ENCODE results near the gene NOSIP. TPM values are rescaled to one million over a fixed set of nuclear protein-coding genes. Genes with fewer than 3 reads are reported as not detected.
A peak's percentile ranks its signal among the peaks of the same experiment; 100 is the strongest.

Gene NOSIP
- total RNA-seq, 1 experiment from 2014 or later, result 57.9 TPM

DNA sequence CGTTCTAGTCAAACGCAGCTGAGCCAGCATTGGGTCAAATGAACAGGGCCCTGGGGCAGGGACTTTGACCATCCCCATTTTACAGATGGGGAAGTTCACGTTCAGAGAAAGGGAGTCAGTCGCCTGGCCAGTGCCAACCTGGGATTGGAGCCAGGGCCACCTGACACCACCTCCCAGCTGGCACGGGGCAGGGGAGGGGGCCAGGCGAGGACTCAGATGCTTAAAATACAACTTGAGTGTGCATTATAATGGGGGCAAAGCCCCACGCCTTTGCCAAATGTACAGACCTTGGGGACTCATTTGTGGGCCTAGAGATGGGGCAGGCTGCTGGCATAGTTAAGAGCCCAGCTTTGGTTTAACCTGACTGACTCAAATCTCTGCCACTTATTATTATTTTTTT is 25.2 kb upstream of the NOSIP start:
- Mint-ChIP-seq H3K36me3 (ENCODE audit: insufficient read depth, unreplicated experiment) (peaks cover 80% of the 10 kb centered on the region), H3K27ac (ENCODE audit: low read depth, unreplicated experiment) (no peak overlapping the region), H3K9me3 (ENCODE audit: unreplicated experiment) (no peaks in the 10 kb centered on the region), H3K4me1 (ENCODE audit: insufficient read depth, unreplicated experiment) (no peaks in the 10 kb centered on the region), H3K27me3 (ENCODE audit: insufficient read depth, unreplicated experiment) (no peaks in the 10 kb centered on the region), H3K4me3 (ENCODE audit: unreplicated experiment) (no peak overlapping the region)
- POLR2A ChIA-PET, result interaction anchor here (0.6 to 1.0 kb wide), 3 partner anchors 9 to 25 kb away, joined by 3 to 4 read pairs (median 4); partner anchors contain the start of gene PRRG2
- no peak for DNase-seq (ENCODE audit: unreplicated experiment)
- CTCF ChIA-PET, result interaction anchor here (1.8 kb wide), 1 partner anchor 35 kb away, joined by 7 read pairs; no protein-coding TSS in a partner anchor
- intact Hi-C loops (cut with micrococcal nuclease), result no loop called here
- no TSS peak for BruUV-seq (replicated peaks)
- TF ChIP-seq, protein P1, sequence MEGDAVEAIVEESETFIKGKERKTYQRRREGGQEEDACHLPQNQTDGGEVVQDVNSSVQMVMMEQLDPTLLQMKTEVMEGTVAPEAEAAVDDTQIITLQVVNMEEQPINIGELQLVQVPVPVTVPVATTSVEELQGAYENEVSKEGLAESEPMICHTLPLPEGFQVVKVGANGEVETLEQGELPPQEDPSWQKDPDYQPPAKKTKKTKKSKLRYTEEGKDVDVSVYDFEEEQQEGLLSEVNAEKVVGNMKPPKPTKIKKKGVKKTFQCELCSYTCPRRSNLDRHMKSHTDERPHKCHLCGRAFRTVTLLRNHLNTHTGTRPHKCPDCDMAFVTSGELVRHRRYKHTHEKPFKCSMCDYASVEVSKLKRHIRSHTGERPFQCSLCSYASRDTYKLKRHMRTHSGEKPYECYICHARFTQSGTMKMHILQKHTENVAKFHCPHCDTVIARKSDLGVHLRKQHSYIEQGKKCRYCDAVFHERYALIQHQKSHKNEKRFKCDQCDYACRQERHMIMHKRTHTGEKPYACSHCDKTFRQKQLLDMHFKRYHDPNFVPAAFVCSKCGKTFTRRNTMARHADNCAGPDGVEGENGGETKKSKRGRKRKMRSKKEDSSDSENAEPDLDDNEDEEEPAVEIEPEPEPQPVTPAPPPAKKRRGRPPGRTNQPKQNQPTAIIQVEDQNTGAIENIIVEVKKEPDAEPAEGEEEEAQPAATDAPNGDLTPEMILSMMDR (IDR thresholded peaks at IDR 0.05; ENCODE audit: unreplicated experiment), result no peak

DNA sequence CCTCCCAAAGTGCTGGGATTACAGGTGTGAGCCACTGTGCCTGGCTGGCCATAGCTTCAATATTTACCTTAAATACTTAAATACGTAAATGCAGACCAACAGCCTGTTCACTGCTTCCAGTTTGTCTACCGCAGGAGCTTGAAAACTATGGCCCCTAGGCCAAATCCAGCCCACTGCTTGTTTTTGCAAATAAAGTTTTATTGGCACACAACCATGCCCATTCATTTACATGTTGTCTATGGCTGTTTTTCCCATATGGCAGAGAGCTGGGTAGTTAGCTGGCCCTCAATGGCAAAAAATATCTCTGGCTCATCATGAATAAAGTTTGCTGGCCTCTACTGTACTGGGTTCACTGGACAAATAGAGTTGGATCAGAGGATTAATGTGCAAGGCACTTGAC is 22.4 kb upstream of the NOSIP start:
- Mint-ChIP-seq H3K9me3 (ENCODE audit: unreplicated experiment) (no peaks in the 10 kb centered on the region), H3K4me1 (ENCODE audit: insufficient read depth, unreplicated experiment) (no peaks in the 10 kb centered on the region), H3K4me3 (ENCODE audit: unreplicated experiment) (no peak overlapping the region), H3K27me3 (ENCODE audit: insufficient read depth, unreplicated experiment) (no peaks in the 10 kb centered on the region), H3K36me3 (ENCODE audit: insufficient read depth, unreplicated experiment) (peaks cover 86% of the 10 kb centered on the region), H3K27ac (ENCODE audit: low read depth, unreplicated experiment) (no peak overlapping the region)
- no TSS peak for BruUV-seq (replicated peaks)
- DNase-seq (ENCODE audit: unreplicated experiment), result no peak
- CTCF ChIA-PET, result interaction anchor here (0.7 to 1.4 kb wide), 2 partner anchors 33 to 42 kb away, joined by 3 to 5 read pairs; no protein-coding TSS in a partner anchor
- TF ChIP-seq, protein P1 (IDR thresholded peaks at IDR 0.05; ENCODE audit: unreplicated experiment), result no peak
- intact Hi-C loops (cut with micrococcal nuclease), result no loop called here
- POLR2A ChIA-PET, result interaction anchor here (0.7 to 1.1 kb wide), 3 partner anchors 9 to 11 kb away, joined by 3 read pairs; no protein-coding TSS in a partner anchor

DNA sequence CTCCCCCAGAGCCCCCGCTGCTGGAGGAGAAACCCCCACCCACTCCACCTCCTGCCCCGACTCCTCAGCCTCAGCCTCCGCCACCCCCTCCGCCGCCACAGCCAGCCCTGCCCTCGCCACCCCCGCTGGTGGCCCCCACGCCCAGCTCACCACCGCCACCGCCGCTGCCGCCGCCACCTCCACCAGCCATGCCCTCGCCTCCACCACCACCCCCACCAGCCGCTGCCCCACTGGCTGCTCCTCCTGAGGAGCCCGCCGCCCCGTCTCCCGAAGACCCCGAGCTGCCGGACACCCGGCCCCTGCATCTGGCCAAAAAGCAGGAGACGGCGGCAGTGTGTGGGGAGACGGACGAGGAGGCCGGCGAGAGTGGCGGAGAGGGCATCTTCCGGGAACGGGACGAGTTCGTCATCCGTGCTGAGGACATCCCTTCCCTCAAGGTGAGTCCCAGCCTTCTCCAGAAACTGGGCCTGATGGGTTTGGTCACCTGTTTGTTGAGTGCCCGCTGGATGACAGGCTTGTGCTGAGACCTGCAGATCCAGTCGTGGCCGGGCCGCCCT is 21.2 kb upstream of the NOSIP start:
- BruUV-seq (replicated peaks), result no TSS peak
- no peaks in the 10 kb centered on the region for H3K27me3 Mint-ChIP-seq (ENCODE audit: insufficient read depth, unreplicated experiment)
- no peaks in the 10 kb centered on the region for H3K9me3 Mint-ChIP-seq (ENCODE audit: unreplicated experiment)
- H3K27ac Mint-ChIP-seq (ENCODE audit: low read depth, unreplicated experiment), result no peak overlapping the region
- intact Hi-C loops (cut with micrococcal nuclease), result no loop called here
- DNase-seq (ENCODE audit: unreplicated experiment), result no peak
- CTCF ChIA-PET, result interaction anchor here (1.4 kb wide), 1 partner anchor 32 kb away, joined by 5 read pairs; no protein-coding TSS in a partner anchor
- no peak overlapping the region for H3K4me3 Mint-ChIP-seq (ENCODE audit: unreplicated experiment)
- TF ChIP-seq, protein P1 (IDR thresholded peaks at IDR 0.05; ENCODE audit: unreplicated experiment), result no peak
- peaks cover 76% of the 10 kb centered on the region for H3K36me3 Mint-ChIP-seq (ENCODE audit: insufficient read depth, unreplicated experiment)
- no peaks in the 10 kb centered on the region for H3K4me1 Mint-ChIP-seq (ENCODE audit: insufficient read depth, unreplicated experiment)
- POLR2A ChIA-PET, result interaction anchor here (0.5 to 1.1 kb wide), 3 partner anchors 8 to 729 kb away, joined by 3 read pairs; partner anchors contain the start of gene PPP1R15A

DNA sequence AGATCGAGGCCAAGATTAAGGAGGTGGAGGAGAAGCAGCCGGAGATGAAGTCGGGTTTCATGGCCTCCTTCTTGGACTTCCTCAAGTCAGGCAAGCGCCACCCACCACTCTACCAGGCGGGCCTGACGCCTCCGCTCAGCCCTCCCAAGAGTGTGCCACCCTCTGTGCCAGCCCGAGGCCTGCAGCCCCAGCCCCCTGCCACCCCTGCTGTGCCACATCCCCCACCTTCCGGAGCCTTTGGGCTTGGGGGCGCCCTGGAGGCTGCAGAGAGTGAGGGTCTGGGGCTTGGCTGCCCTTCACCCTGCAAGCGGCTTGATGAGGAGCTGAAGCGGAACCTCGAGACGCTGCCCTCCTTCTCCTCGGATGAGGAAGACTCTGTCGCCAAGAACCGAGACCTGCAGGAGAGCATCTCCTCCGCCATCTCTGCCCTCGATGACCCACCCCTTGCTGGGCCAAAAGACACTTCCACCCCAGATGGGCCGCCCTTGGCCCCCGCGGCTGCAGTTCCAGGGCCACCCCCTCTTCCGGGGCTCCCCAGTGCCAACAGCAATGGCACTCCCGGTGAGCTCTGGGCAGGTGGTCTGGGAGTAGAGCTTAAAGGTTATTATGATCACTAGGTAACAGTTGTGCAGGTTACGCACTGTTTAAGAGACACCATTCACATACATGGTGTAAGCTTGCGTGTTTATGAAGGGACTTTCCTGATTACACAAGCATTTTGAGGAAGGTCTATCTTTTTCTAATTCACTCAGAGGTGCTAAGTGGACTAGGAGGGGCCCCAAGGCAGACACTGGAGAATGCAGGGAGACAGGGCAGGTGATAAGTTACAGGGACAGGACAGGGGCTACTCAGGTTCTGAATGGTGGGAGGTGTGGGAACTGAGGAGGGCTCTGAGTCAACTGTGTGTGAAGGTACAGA is 19.3 kb upstream of the NOSIP start:
- Mint-ChIP-seq H3K9me3 (ENCODE audit: unreplicated experiment) (no peaks in the 10 kb centered on the region), H3K27me3 (ENCODE audit: insufficient read depth, unreplicated experiment) (no peaks in the 10 kb centered on the region), H3K4me3 (ENCODE audit: unreplicated experiment) (no peak overlapping the region), H3K27ac (ENCODE audit: low read depth, unreplicated experiment) (peak overlapping the region; percentile 27), H3K4me1 (ENCODE audit: insufficient read depth, unreplicated experiment) (peaks cover under 1% of the 10 kb centered on the region), H3K36me3 (ENCODE audit: insufficient read depth, unreplicated experiment) (peaks cover 66% of the 10 kb centered on the region)
- TF ChIP-seq, protein P1 (IDR thresholded peaks at IDR 0.05; ENCODE audit: unreplicated experiment), result no peak
- intact Hi-C loops (cut with micrococcal nuclease), result no loop called here
- BruUV-seq (replicated peaks), result no TSS peak
- DNase-seq (ENCODE audit: unreplicated experiment), result no peak
- CTCF ChIA-PET, result interaction anchor here (1.1 kb wide), 1 partner anchor 12 kb away, joined by 5 read pairs; no protein-coding TSS in a partner anchor
- POLR2A ChIA-PET, result interaction anchor here (1.7 kb wide), 1 partner anchor 10 kb away, joined by 4 read pairs; no protein-coding TSS in a partner anchor

Measured in MCF 10A (cell line).